ENCODE measurements around the gene BUB1.
A peak's percentile ranks its signal among the peaks of the same experiment; 100 is the strongest.
"Not testable (repeated sequence)": the region's sequence is repeated elsewhere in the genome, so short reads cannot be mapped to it uniquely, and the experiment has no call there.

The BUB1 gene

GRCh38 chr2:110691612-110692258 is 13.9 kb upstream of the BUB1 start:
- no peak for DNase-seq (ENCODE audit: low read depth in 2 of 2, low spot score in 1 of 2)

GRCh38 chr2:110690083-110690965 is 12.5 kb upstream of the BUB1 start:
- DNase-seq (ENCODE audit: low read depth in 2 of 2, low spot score in 1 of 2), result no peak

- DNase-seq (ENCODE audit: low read depth in 2 of 2, low spot score in 1 of 2), result no peak
These were observed 10.8 kb upstream of the BUB1 start for GRCh38 chr2:110688594-110689091.

GRCh38 chr2:110687775-110688484 is 10.1 kb upstream of the BUB1 start:
- DNase-seq (ENCODE audit: low read depth in 2 of 2, low spot score in 1 of 2), result not testable (repeated sequence)

GRCh38 chr2:110682872-110683271 is 5.0 kb upstream of the BUB1 start:
- no peak for DNase-seq (ENCODE audit: low read depth in 2 of 2, low spot score in 1 of 2)

GRCh38 chr2:110682267-110682666 is 4.4 kb upstream of the BUB1 start:
- no peak for DNase-seq (ENCODE audit: low read depth in 2 of 2, low spot score in 1 of 2)

- no peak for DNase-seq (ENCODE audit: low read depth in 2 of 2, low spot score in 1 of 2)
These were observed 2.8 kb upstream of the BUB1 start for GRCh38 chr2:110680709-110681108.

- no peak for DNase-seq (ENCODE audit: low read depth in 2 of 2, low spot score in 1 of 2)
These were observed 2.0 kb upstream of the BUB1 start for GRCh38 chr2:110679865-110680264.

GRCh38 chr2:110679337-110679707 is 1.5 kb upstream of the BUB1 start:
- no peak for DNase-seq (ENCODE audit: low read depth in 2 of 2, low spot score in 1 of 2)

- no peak for DNase-seq (ENCODE audit: low read depth in 2 of 2, low spot score in 1 of 2)
These were observed 834 bp upstream of the BUB1 start for GRCh38 chr2:110678457-110679336.

GRCh38 chr2:110677080-110677479 is 783 bp downstream of the BUB1 start:
- DNase-seq (ENCODE audit: low read depth in 2 of 2, low spot score in 1 of 2), result no peak

- no peak for DNase-seq (ENCODE audit: low read depth in 2 of 2, low spot score in 1 of 2)
These were observed 2.2 kb downstream of the BUB1 start for GRCh38 chr2:110675679-110676078.

GRCh38 chr2:110674620-110675555 is 3.0 kb downstream of the BUB1 start:
- peak in 1 of 2 donors; percentile 21 for DNase-seq (ENCODE audit: low read depth in 2 of 2, low spot score in 1 of 2)

- DNase-seq (ENCODE audit: low read depth in 2 of 2, low spot score in 1 of 2), result no peak
These were observed 4.7 kb downstream of the BUB1 start for GRCh38 chr2:110673201-110673600.

- no peak for DNase-seq (ENCODE audit: low read depth in 2 of 2, low spot score in 1 of 2)
These were observed 7.0 kb downstream of the BUB1 start for GRCh38 chr2:110670826-110671225.

- DNase-seq (ENCODE audit: low read depth in 2 of 2, low spot score in 1 of 2), result no peak
These were observed 8.8 kb downstream of the BUB1 start for GRCh38 chr2:110669079-110669478.

GRCh38 chr2:110667071-110667470 is 10.8 kb downstream of the BUB1 start:
- no peak for DNase-seq (ENCODE audit: low read depth in 2 of 2, low spot score in 1 of 2)

GRCh38 chr2:110664135-110664534 is 13.7 kb downstream of the BUB1 start:
- DNase-seq (ENCODE audit: low read depth in 2 of 2, low spot score in 1 of 2), result no peak

GRCh38 chr2:110662560-110662959 is 15.3 kb downstream of the BUB1 start:
- no peak for DNase-seq (ENCODE audit: low read depth in 2 of 2, low spot score in 1 of 2)

GRCh38 chr2:110660558-110660957 is 17.3 kb downstream of the BUB1 start:
- no peak for DNase-seq (ENCODE audit: low read depth in 2 of 2, low spot score in 1 of 2)
